Measurements from ENCODE around the gene RPRD1B.

Gene RPRD1B

DNA sequence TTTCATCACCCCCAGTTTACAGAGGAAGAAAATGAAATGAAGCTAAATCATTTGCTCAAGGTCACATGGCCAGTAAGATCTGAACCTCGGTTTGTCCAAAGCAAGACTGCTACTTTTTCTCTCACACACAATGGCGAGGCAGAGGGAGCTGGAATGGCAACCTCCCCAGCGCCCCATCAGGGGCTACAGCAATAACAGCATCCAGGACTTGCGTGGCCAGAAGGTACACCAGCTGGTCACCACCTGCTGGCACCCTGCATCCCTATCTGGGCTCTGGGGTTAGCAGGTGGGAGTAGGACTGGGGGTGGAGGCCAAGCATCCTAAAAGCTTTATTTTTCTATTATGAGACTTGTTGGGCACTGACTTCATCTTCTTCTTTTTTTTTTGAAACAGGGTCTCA is 41.6 kb upstream of the RPRD1B start:
- H3F3A ChIP-seq (ENCODE audit: low read depth), result no peaks in the 10 kb centered on the region
- H4K20me1 ChIP-seq (ENCODE audit: insufficient read depth, low read length, poor library complexity, severe bottlenecking), result peaks cover 3% of the 10 kb centered on the region
- no peaks in the 10 kb centered on the region for H3K27me3 ChIP-seq (ENCODE audit: insufficient read depth, low read length, poor library complexity, severe bottlenecking)
- no peaks in the 10 kb centered on the region for H3K9me3 ChIP-seq (ENCODE audit: insufficient read depth, low read depth, low read length)
- H3K36me3 ChIP-seq (ENCODE audit: insufficient read depth, low read length), result peaks cover 52% of the 10 kb centered on the region
- no peak for TF ChIP-seq EZH2phosphoT487 (IDR thresholded peaks at IDR 0.05; ENCODE audit: borderline replicate concordance)
- TF ChIP-seq, protein P1, sequence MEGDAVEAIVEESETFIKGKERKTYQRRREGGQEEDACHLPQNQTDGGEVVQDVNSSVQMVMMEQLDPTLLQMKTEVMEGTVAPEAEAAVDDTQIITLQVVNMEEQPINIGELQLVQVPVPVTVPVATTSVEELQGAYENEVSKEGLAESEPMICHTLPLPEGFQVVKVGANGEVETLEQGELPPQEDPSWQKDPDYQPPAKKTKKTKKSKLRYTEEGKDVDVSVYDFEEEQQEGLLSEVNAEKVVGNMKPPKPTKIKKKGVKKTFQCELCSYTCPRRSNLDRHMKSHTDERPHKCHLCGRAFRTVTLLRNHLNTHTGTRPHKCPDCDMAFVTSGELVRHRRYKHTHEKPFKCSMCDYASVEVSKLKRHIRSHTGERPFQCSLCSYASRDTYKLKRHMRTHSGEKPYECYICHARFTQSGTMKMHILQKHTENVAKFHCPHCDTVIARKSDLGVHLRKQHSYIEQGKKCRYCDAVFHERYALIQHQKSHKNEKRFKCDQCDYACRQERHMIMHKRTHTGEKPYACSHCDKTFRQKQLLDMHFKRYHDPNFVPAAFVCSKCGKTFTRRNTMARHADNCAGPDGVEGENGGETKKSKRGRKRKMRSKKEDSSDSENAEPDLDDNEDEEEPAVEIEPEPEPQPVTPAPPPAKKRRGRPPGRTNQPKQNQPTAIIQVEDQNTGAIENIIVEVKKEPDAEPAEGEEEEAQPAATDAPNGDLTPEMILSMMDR (conservative IDR thresholded peaks at IDR 0.05; ENCODE audit: low read length), result no peak
- no peaks in the 10 kb centered on the region for H3K9me2 ChIP-seq (replicated peaks; ENCODE audit: low read depth, low read length)
- H3K9ac ChIP-seq (ENCODE audit: low read depth, low read length, poor library complexity, severe bottlenecking), result no peak overlapping the region
- no peaks in the 10 kb centered on the region for H3K79me2 ChIP-seq (ENCODE audit: insufficient read depth, low read length)
- no peak overlapping the region for H3K4me3 ChIP-seq (ENCODE audit: low read length, poor library complexity, severe bottlenecking)
- H2AFZ ChIP-seq (ENCODE audit: low read length), result no peak overlapping the region
- no peak overlapping the region for H3K4me2 ChIP-seq (ENCODE audit: low read depth, low read length, poor library complexity, severe bottlenecking)
- H3K4me1 ChIP-seq (ENCODE audit: insufficient read depth, low read length, poor library complexity, severe bottlenecking), result peaks cover 28% of the 10 kb centered on the region

DNA sequence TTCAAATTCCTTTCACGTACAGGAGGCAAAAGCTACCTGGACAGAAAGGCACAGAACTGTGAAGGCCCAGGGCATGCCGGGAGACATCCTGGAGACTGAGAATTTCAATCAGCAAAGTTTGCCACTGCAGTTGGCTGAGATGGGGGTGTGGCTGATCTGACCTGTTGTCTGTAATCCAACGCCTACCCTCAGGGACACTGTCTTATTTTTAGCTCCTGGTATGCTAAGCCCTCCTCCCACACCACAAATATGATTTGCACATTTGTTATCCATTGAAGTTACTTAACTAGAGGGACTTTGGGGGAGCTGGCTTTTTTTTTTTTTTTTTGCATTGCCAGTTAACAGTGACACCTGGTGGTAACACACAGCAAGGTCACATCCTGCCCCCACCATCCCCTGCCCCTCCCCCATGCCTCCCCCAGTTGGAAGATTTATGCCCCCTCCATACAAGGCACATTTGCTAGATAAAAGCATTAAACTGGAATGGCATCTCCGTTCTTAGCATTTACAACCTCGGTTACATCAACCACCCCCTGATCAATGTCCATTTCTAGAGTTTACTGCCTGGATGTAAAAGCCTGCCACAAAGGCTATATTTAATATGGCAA is 40.6 kb upstream of the RPRD1B start:
- peaks cover 3% of the 10 kb centered on the region for H4K20me1 ChIP-seq (ENCODE audit: insufficient read depth, low read length, poor library complexity, severe bottlenecking)
- no peak overlapping the region for H3K9ac ChIP-seq (ENCODE audit: low read depth, low read length, poor library complexity, severe bottlenecking)
- no peak overlapping the region for H3K4me2 ChIP-seq (ENCODE audit: low read depth, low read length, poor library complexity, severe bottlenecking)
- H3K4me1 ChIP-seq (ENCODE audit: insufficient read depth, low read length, poor library complexity, severe bottlenecking), result peaks cover 28% of the 10 kb centered on the region
- no peak overlapping the region for H2AFZ ChIP-seq (ENCODE audit: low read length)
- no peaks in the 10 kb centered on the region for H3K79me2 ChIP-seq (ENCODE audit: insufficient read depth, low read length)
- H3K9me2 ChIP-seq (replicated peaks; ENCODE audit: low read depth, low read length), result no peaks in the 10 kb centered on the region
- no peaks in the 10 kb centered on the region for H3K27me3 ChIP-seq (ENCODE audit: insufficient read depth, low read length, poor library complexity, severe bottlenecking)
- H3K36me3 ChIP-seq (ENCODE audit: insufficient read depth, low read length), result peaks cover 61% of the 10 kb centered on the region
- no peak overlapping the region for H3K4me3 ChIP-seq (ENCODE audit: low read length, poor library complexity, severe bottlenecking)
- TF ChIP-seq EZH2phosphoT487 (IDR thresholded peaks at IDR 0.05; ENCODE audit: borderline replicate concordance), result no peak
- TF ChIP-seq, protein P1 (conservative IDR thresholded peaks at IDR 0.05; ENCODE audit: low read length), result peak; percentile 66
- H3F3A ChIP-seq (ENCODE audit: low read depth), result no peaks in the 10 kb centered on the region
- H3K9me3 ChIP-seq (ENCODE audit: insufficient read depth, low read depth, low read length), result no peaks in the 10 kb centered on the region

DNA sequence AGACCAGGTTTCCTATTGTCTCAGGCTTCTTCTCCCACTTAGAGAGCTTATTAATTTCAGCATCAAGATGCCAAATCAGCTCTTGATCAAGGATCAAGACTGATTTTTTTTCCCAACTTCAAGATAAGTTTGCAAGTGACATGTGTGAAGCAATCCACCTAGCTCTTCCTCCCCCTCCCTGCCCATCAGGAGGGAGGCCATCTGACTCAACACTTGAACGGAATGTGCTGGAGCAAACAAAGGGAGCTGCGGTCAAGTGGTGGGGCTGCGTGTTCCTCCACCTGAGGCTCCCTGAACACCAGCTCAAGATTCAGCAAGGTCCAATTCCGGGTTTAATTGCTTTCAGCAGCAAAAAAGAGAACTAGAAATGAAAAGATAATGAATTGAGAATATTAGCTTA is 39.0 kb upstream of the RPRD1B start:
- no peak overlapping the region for H3K4me2 ChIP-seq (ENCODE audit: low read depth, low read length, poor library complexity, severe bottlenecking)
- no peaks in the 10 kb centered on the region for H3K9me2 ChIP-seq (replicated peaks; ENCODE audit: low read depth, low read length)
- TF ChIP-seq, protein P1 (conservative IDR thresholded peaks at IDR 0.05; ENCODE audit: low read length), result no peak
- no peak for TF ChIP-seq EZH2phosphoT487 (IDR thresholded peaks at IDR 0.05; ENCODE audit: borderline replicate concordance)
- no peak overlapping the region for H3K4me3 ChIP-seq (ENCODE audit: low read length, poor library complexity, severe bottlenecking)
- H3K79me2 ChIP-seq (ENCODE audit: insufficient read depth, low read length), result no peaks in the 10 kb centered on the region
- no peak overlapping the region for H3K9ac ChIP-seq (ENCODE audit: low read depth, low read length, poor library complexity, severe bottlenecking)
- H3K4me1 ChIP-seq (ENCODE audit: insufficient read depth, low read length, poor library complexity, severe bottlenecking), result peaks cover 25% of the 10 kb centered on the region
- no peaks in the 10 kb centered on the region for H3F3A ChIP-seq (ENCODE audit: low read depth)
- H2AFZ ChIP-seq (ENCODE audit: low read length), result no peak overlapping the region
- H3K9me3 ChIP-seq (ENCODE audit: insufficient read depth, low read depth, low read length), result no peaks in the 10 kb centered on the region
- H3K36me3 ChIP-seq (ENCODE audit: insufficient read depth, low read length), result peaks cover 68% of the 10 kb centered on the region
- H4K20me1 ChIP-seq (ENCODE audit: insufficient read depth, low read length, poor library complexity, severe bottlenecking), result peaks cover 3% of the 10 kb centered on the region
- no peaks in the 10 kb centered on the region for H3K27me3 ChIP-seq (ENCODE audit: insufficient read depth, low read length, poor library complexity, severe bottlenecking)
